ENCODE data around the gene CCDC175. TPM values are rescaled to one million over a fixed set of nuclear protein-coding genes. Genes with fewer than 3 reads are reported as not detected.

Gene CCDC175
- total RNA-seq, 4 donors from 2014 or later, result not detected

GRCh38 chr14:59461891-59462290 lies 114.7 kb downstream of the CCDC175 start:
- Histone ChIP-seq H3K4me1 (peaks cover 5 to 6% of the 10 kb centered on the region in 2 donors), H3K9me3 (no peaks in the 10 kb centered on the region), H3K27me3 (no peaks in the 10 kb centered on the region), H3K27ac (no peak overlapping the region), H3K4me3 (no peak overlapping the region), H3K36me3 (peaks cover 0 to 11% of the 10 kb centered on the region in 2 donors)
- in situ Hi-C loops (cut with MboI; ENCODE audit: low sequenced_read_pairs in 4 of 4), result no loop called here
- ATAC-seq (no peak), DNase-seq (no peak)
- TF ChIP-seq POLR2A (IDR thresholded peaks at IDR 0.05) (no peak), CTCF (IDR thresholded peaks at IDR 0.05 in 4 of 5, conservative IDR thresholded peaks at IDR 0.05 in 1 of 5) (no peak)
- intact Hi-C loops (cut with DNase I; ENCODE audit: low total_unique reads), result no loop called here

- in situ Hi-C loops (cut with MboI; ENCODE audit: low sequenced_read_pairs in 4 of 4), result no loop called here
- TF ChIP-seq POLR2A (IDR thresholded peaks at IDR 0.05) (no peak), CTCF (IDR thresholded peaks at IDR 0.05 in 4 of 5, conservative IDR thresholded peaks at IDR 0.05 in 1 of 5) (no peak)
- H3K27ac ChIP-seq, result no peak overlapping the region
- peaks cover 5 to 6% of the 10 kb centered on the region in 2 donors for H3K4me1 ChIP-seq
- ATAC-seq (no peak), DNase-seq (no peak)
- intact Hi-C loops (cut with DNase I; ENCODE audit: low total_unique reads), result no loop called here
- no peaks in the 10 kb centered on the region for H3K9me3 ChIP-seq
- H3K4me3 ChIP-seq, result no peak overlapping the region
- peaks cover 0 to 27% of the 10 kb centered on the region in 2 donors for H3K36me3 ChIP-seq
- no peaks in the 10 kb centered on the region for H3K27me3 ChIP-seq
Measured at GRCh38 chr14:59460378-59460777, 116.2 kb downstream of the CCDC175 start.

- DNase-seq, result no peak
- no peak for TF ChIP-seq CTCF (IDR thresholded peaks at IDR 0.05 in 4 of 5, conservative IDR thresholded peaks at IDR 0.05 in 1 of 5)
- TF ChIP-seq POLR2A (IDR thresholded peaks at IDR 0.05), result no peak
- Histone ChIP-seq H3K9me3 (no peaks in the 10 kb centered on the region), H3K4me1 (no peaks in the 10 kb centered on the region), H3K27ac (no peak overlapping the region), H3K27me3 (no peaks in the 10 kb centered on the region), H3K36me3 (peaks cover 0 to 31% of the 10 kb centered on the region in 2 donors), H3K4me3 (no peak overlapping the region)
- in situ Hi-C loops (cut with MboI; ENCODE audit: low sequenced_read_pairs in 4 of 4) (no loop called here), intact Hi-C loops (cut with DNase I; ENCODE audit: low total_unique reads) (no loop called here)
- ATAC-seq, result no peak
Measured at GRCh38 chr14:59458486-59458885, 118.1 kb downstream of the CCDC175 start.

- Histone ChIP-seq H3K27ac (no peak overlapping the region), H3K9me3 (no peaks in the 10 kb centered on the region), H3K27me3 (no peaks in the 10 kb centered on the region), H3K4me3 (no peak overlapping the region), H3K36me3 (peaks cover 0 to 31% of the 10 kb centered on the region in 2 donors), H3K4me1 (no peaks in the 10 kb centered on the region)
- DNase-seq (no peak), ATAC-seq (no peak)
- TF ChIP-seq POLR2A (IDR thresholded peaks at IDR 0.05) (no peak), CTCF (IDR thresholded peaks at IDR 0.05 in 4 of 5, conservative IDR thresholded peaks at IDR 0.05 in 1 of 5) (no peak)
- intact Hi-C loops (cut with DNase I; ENCODE audit: low total_unique reads) (no loop called here), in situ Hi-C loops (cut with MboI; ENCODE audit: low sequenced_read_pairs in 4 of 4) (no loop called here)
Measured at GRCh38 chr14:59455411-59455810, 121.2 kb downstream of the CCDC175 start.

Other genes with a start within 250 kb of the CCDC175 start
- 1 to 10 TPM; 1.6 to 3.8 (median 1.6) TPM for gene GPR135, start 111.4 kb downstream of the CCDC175 start, total RNA-seq
- 10 to 100 TPM; 13.0 to 34.6 (median 22.5) TPM for gene L3HYPDH, start 92.4 kb downstream of the CCDC175 start, total RNA-seq
- gene JKAMP, start 92.3 kb downstream of the CCDC175 start, total RNA-seq, result 10 to 100 TPM; 30.1 to 43.9 (median 34.0) TPM

All from gastrocnemius medialis (tissue), 4 donors.